ENCODE data around the gene RPL35. TPM values are rescaled to one million over a fixed set of nuclear protein-coding genes. Genes with fewer than 3 reads are reported as not detected.

RPL35 gene
- total RNA-seq, 4 donors from 2014 or later, result 1,125 to 3,077 (median 1,901) TPM

DNA sequence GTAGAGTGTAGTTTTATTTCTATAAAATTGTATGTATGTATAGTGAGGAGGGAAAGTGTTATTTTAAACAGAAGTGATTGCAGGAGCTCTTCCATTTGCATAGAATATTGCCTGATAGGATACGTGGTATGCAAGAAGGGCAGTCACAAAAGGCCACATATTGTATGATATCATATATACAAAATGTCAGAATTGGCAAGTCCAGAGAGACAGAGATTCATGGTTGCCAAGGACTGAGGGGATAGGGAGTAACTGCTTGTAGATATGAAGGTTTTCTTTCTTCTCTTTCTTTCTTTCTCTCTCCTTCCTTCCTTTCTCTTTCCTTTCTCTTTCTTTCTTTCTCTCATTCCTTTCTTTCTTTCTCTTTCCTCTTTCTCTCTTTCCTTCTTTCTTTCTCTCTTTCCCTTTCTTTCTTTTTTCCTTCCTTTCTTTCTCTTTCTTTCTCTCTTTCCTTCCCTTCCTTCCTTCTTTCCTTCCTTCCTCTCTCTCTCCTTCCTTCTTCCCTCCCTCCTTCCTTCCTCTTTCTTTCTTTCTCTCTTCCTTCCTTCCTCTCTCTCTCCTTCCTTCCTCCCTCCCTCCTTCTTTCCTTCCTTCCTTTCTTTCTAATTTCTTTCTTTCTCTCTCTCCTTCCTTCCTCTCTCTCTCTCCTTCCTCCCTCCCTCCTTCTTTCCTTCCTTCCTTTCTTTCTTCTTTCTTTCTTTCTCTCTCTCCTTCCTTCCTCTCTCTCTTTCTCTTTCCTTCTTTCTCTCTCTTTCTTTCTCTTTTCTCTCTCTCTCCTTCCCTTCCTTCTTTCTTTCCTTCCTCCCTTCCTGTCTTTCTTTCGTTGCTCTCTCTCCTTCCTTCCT is 33.0 kb downstream of the RPL35 start:
- WGBS, result 37% methylated on average over 2 of the region's 2 CpGs
- intact Hi-C loops (cut with DNase I), result no loop called here
- Histone ChIP-seq H3K9me3 (peaks cover 0 to 6% (median 0%) of the 10 kb centered on the region in 4 donors), H3K27ac (replicated peaks in 1 of 4) (no peak overlapping the region), H3K36me3 (no peaks in the 10 kb centered on the region), H3K27me3 (no peaks in the 10 kb centered on the region), H3K4me1 (peaks cover 14 to 21% (median 20%) of the 10 kb centered on the region in 4 donors), H3K4me3 (no peak overlapping the region)
- DNase-seq (ENCODE audit: extremely low spot score), result no peak
- TF ChIP-seq POLR2A (IDR thresholded peaks at IDR 0.05; ENCODE audit: low read depth), result no peak
- no peak for TF ChIP-seq EP300 (IDR thresholded peaks at IDR 0.05)
- TF ChIP-seq, protein P1, sequence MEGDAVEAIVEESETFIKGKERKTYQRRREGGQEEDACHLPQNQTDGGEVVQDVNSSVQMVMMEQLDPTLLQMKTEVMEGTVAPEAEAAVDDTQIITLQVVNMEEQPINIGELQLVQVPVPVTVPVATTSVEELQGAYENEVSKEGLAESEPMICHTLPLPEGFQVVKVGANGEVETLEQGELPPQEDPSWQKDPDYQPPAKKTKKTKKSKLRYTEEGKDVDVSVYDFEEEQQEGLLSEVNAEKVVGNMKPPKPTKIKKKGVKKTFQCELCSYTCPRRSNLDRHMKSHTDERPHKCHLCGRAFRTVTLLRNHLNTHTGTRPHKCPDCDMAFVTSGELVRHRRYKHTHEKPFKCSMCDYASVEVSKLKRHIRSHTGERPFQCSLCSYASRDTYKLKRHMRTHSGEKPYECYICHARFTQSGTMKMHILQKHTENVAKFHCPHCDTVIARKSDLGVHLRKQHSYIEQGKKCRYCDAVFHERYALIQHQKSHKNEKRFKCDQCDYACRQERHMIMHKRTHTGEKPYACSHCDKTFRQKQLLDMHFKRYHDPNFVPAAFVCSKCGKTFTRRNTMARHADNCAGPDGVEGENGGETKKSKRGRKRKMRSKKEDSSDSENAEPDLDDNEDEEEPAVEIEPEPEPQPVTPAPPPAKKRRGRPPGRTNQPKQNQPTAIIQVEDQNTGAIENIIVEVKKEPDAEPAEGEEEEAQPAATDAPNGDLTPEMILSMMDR (IDR thresholded peaks at IDR 0.05), result no peak
- TF ChIP-seq POLR2AphosphoS5 (IDR thresholded peaks at IDR 0.05), result no peak

DNA sequence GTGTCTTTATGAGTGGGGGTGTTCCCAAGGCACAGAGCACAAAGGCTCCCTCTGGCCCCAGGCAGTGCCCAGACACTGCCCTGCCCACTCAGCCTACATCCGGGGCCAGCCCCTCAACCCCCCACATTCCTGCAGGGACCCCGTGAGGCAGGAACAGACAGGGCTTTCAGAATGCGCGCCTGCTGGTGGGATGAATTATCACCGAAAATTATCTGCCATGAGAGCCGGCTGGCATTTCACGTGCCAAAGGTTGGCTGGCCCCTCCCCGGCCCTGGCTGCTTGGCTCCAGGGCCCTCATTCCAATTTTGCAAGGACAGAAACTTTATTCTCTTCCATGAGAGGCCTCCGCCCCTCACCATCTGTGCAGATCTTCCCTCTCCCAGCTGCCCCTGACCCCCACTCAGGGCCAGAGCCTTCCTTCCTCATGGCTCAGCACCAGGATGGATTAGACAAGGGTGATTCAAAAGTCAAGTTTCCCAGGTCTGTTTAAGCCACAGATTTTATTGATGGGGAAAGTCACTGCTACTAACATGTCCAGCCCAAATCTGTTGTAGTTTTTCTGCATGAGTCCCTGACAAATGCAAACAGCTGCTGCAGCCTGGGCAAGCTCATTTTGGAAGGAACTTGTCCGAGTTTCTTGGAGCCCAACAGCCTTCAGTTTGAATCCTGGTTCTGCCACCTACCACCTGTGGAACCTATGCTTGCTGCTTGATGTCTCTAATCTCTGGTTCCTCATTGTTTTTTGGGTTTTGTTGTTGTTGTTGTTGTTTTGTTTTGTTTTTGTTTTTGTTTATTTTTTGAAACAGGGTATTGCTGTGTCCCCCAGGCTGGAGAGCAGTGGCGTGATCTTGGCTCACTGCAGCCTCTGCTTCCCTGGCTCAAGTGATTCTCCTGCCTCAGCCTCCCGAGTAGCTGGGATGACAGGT is 40.8 kb downstream of the RPL35 start:
- Histone ChIP-seq H3K4me3 (no peak overlapping the region), H3K27me3 (no peaks in the 10 kb centered on the region), H3K36me3 (no peaks in the 10 kb centered on the region), H3K9me3 (peaks cover 0 to 6% (median 0%) of the 10 kb centered on the region in 4 donors), H3K27ac (replicated peaks in 1 of 4) (no peak overlapping the region), H3K4me1 (peaks cover 0 to 9% (median 3%) of the 10 kb centered on the region in 4 donors)
- no peak for TF ChIP-seq POLR2A (IDR thresholded peaks at IDR 0.05; ENCODE audit: low read depth)
- TF ChIP-seq, protein P1 (IDR thresholded peaks at IDR 0.05), result peak in 1 of 3 experiments; percentile 3
- no peak for TF ChIP-seq EP300 (IDR thresholded peaks at IDR 0.05)
- no peak for TF ChIP-seq POLR2AphosphoS5 (IDR thresholded peaks at IDR 0.05)
- intact Hi-C loops (cut with DNase I), result no loop called here
- 73% methylated on average over 8 of the region's 12 CpGs for WGBS
- DNase-seq (ENCODE audit: extremely low spot score), result no peak

DNA sequence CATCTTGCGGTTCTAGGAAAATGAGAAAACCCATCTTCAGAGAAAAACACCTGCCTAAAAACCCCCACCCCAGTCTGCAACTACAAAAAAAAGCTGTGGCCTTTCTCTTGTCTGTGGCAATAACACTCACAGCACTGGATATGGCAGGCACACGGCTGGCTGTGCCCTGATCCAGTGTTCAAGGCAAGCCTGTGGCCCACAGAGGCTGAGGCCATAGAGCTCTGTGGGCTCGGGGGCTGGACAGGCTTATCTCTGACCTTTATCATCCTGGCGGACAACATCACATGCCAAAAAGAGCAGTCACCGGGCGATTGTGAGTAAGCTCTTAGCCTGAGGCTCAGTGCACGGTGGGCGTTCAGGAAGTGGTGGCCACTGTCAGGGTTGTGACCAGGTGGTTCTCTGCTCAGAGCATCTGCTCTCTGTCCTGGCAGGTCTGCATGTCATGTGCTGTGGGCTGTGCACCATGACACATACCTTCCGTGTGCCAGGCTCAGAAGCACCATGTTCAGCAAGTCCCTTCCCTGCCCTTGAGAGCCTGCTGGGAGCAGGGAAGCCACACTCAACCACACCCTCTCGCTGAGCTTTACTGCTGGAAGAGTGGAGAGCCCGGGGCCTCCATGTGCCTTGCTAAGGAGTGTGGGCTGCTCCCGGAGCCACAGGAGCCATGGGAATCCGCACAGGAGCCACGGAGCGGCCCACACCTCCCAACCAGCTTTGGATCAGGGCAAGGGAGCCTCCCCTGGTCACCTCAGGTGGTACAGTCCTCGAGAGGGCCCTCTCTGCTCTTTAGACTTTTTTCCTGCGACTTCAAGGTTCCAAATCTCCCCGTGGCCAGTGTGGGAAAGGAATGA is 43.1 kb downstream of the RPL35 start:
- no peak for DNase-seq (ENCODE audit: extremely low spot score)
- Histone ChIP-seq H3K4me3 (no peak overlapping the region), H3K27me3 (no peaks in the 10 kb centered on the region), H3K9me3 (no peaks in the 10 kb centered on the region), H3K27ac (replicated peaks in 1 of 4) (no peak overlapping the region), H3K36me3 (no peaks in the 10 kb centered on the region), H3K4me1 (peaks cover 6 to 9% (median 6%) of the 10 kb centered on the region in 4 donors)
- 79% methylated on average over 7 of the region's 18 CpGs for WGBS
- no peak for TF ChIP-seq POLR2AphosphoS5 (IDR thresholded peaks at IDR 0.05)
- TF ChIP-seq, protein P1 (IDR thresholded peaks at IDR 0.05), result no peak
- intact Hi-C loops (cut with DNase I), result no loop called here

DNA sequence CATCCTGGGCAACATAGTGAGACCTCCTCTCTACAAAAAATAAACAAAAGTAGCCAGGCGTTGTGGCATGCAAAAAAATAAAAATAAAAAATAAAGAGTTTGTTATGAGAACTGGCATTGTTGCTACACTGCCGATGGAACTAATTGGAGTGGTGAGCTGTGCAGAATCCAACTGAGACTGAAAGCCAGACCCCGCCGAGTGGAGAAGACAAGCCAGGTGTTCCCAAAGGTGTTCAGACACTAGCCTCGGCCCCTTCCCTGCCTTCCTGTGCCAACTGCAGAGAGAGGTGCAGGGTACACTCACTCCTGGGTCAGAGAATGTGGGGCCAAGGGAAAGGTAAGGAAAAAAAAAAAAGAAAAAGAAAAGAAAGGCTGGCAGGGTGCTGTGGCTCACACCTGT is 46.2 kb downstream of the RPL35 start:
- intact Hi-C loops (cut with DNase I), result no loop called here
- 95% methylated on average over 5 of the region's 5 CpGs for WGBS
- H3K36me3 ChIP-seq, result peaks cover 0 to 11% (median under 1%) of the 10 kb centered on the region in 4 donors
- H3K4me1 ChIP-seq, result peaks cover 18 to 36% (median 36%) of the 10 kb centered on the region in 4 donors
- H3K27me3 ChIP-seq, result no peaks in the 10 kb centered on the region
- TF ChIP-seq POLR2AphosphoS5 (IDR thresholded peaks at IDR 0.05) (no peak), POLR2A (IDR thresholded peaks at IDR 0.05; ENCODE audit: low read depth) (no peak), EP300 (IDR thresholded peaks at IDR 0.05) (no peak)
- TF ChIP-seq, protein P1 (IDR thresholded peaks at IDR 0.05), result no peak
- no peak overlapping the region for H3K27ac ChIP-seq (replicated peaks in 1 of 4)
- no peak overlapping the region for H3K4me3 ChIP-seq
- DNase-seq (ENCODE audit: extremely low spot score), result no peak
- H3K9me3 ChIP-seq, result no peaks in the 10 kb centered on the region
